ENCODE results near the gene CAB39L. TPM values are rescaled to one million over a fixed set of nuclear protein-coding genes. Genes with fewer than 3 reads are reported as not detected.

Gene CAB39L
- total and polyA plus RNA-seq, 2 of the 4 experiments (the other 2 are of a cell fraction), result 8.5 to 16.7 TPM

DNA sequence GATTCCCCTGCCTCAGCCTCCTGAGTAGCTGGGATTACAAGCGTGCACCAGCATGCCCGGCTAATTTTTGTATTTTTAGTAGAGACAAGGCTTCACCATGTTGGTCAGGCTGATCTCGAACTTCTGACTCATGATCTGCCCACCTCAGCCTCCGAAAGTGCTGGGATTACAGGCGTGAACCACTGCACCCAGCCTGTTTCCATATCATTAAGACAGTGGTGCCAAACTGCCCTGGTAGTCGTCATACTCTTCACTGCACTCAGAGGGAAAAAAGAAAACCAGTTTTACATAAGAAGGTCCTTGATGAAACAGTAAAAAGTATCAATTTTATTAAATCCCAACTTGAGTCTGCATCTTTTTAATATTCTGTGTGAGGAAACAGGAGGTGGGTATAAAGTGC is 181.2 kb downstream of the CAB39L start:
- WGBS, 2 experiments (ENCODE audit: extremely low coverage in 2 of 2, insufficient read length in 1 of 2), result 89% methylated on average over 5 of the region's 6 CpGs; no CpG with 5 or more reads in 1 of the 2 experiments
- H3K56ac ChIP-seq (ENCODE audit: extremely low read depth, insufficient read depth, low read length), result no peak overlapping the region
- H2BK15ac ChIP-seq (ENCODE audit: low read depth, low read length), result no peak overlapping the region
- TF ChIP-seq POLR2A (IDR thresholded peaks at IDR 0.05; ENCODE audit: low read depth, low read length), result no peak
- TF ChIP-seq MAFK (IDR thresholded peaks at IDR 0.05; ENCODE audit: low read depth, low read length), result no peak
- TF ChIP-seq BHLHE40 (IDR thresholded peaks at IDR 0.05; ENCODE audit: low read depth, low read length), result no peak
- TF ChIP-seq NFE2L2 (IDR thresholded peaks at IDR 0.05; ENCODE audit: low read depth, low read length), result no peak
- TF ChIP-seq CEBPB (IDR thresholded peaks at IDR 0.05; ENCODE audit: low read depth, low read length), result no peak
- TF ChIP-seq RCOR1 (IDR thresholded peaks at IDR 0.05; ENCODE audit: insufficient replicate concordance, low read length), result no peak
- no peak for TF ChIP-seq RFX5 (IDR thresholded peaks at IDR 0.05; ENCODE audit: low read depth, low read length)
- TF ChIP-seq SMC3 (IDR thresholded peaks at IDR 0.05; ENCODE audit: low read depth, low read length), result no peak
- TF ChIP-seq FOS (IDR thresholded peaks at IDR 0.05; ENCODE audit: low read depth, low read length), result no peak
- TF ChIP-seq, protein P1, sequence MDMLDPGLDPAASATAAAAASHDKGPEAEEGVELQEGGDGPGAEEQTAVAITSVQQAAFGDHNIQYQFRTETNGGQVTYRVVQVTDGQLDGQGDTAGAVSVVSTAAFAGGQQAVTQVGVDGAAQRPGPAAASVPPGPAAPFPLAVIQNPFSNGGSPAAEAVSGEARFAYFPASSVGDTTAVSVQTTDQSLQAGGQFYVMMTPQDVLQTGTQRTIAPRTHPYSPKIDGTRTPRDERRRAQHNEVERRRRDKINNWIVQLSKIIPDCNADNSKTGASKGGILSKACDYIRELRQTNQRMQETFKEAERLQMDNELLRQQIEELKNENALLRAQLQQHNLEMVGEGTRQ (IDR thresholded peaks at IDR 0.05; ENCODE audit: low read depth, low read length), result no peak
- no peak for TF ChIP-seq MAZ (IDR thresholded peaks at IDR 0.05; ENCODE audit: borderline replicate concordance, low read depth, low read length)
- no peak for TF ChIP-seq MXI1 (IDR thresholded peaks at IDR 0.05; ENCODE audit: borderline replicate concordance, low read depth, low read length)
- TF ChIP-seq, protein P2, sequence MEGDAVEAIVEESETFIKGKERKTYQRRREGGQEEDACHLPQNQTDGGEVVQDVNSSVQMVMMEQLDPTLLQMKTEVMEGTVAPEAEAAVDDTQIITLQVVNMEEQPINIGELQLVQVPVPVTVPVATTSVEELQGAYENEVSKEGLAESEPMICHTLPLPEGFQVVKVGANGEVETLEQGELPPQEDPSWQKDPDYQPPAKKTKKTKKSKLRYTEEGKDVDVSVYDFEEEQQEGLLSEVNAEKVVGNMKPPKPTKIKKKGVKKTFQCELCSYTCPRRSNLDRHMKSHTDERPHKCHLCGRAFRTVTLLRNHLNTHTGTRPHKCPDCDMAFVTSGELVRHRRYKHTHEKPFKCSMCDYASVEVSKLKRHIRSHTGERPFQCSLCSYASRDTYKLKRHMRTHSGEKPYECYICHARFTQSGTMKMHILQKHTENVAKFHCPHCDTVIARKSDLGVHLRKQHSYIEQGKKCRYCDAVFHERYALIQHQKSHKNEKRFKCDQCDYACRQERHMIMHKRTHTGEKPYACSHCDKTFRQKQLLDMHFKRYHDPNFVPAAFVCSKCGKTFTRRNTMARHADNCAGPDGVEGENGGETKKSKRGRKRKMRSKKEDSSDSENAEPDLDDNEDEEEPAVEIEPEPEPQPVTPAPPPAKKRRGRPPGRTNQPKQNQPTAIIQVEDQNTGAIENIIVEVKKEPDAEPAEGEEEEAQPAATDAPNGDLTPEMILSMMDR (conservative IDR thresholded peaks at IDR 0.05; ENCODE audit: low read depth, low read length), result no peak
- TF ChIP-seq, protein P3, sequence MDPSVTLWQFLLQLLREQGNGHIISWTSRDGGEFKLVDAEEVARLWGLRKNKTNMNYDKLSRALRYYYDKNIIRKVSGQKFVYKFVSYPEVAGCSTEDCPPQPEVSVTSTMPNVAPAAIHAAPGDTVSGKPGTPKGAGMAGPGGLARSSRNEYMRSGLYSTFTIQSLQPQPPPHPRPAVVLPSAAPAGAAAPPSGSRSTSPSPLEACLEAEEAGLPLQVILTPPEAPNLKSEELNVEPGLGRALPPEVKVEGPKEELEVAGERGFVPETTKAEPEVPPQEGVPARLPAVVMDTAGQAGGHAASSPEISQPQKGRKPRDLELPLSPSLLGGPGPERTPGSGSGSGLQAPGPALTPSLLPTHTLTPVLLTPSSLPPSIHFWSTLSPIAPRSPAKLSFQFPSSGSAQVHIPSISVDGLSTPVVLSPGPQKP (IDR thresholded peaks at IDR 0.05; ENCODE audit: borderline replicate concordance, low read depth, low read length), result no peak
- no peak for TF ChIP-seq CHD1 (IDR thresholded peaks at IDR 0.05; ENCODE audit: low read depth, low read length)
- no peak for TF ChIP-seq RAD21 (IDR thresholded peaks at IDR 0.05; ENCODE audit: low read length)
- no peaks in the 10 kb centered on the region for H3K9me3 ChIP-seq (ENCODE audit: control insufficient read depth, insufficient read depth, low read length)
- H3K27me3 ChIP-seq (ENCODE audit: control insufficient read depth, insufficient read depth, low read length), result no peaks in the 10 kb centered on the region
- H4K91ac ChIP-seq (ENCODE audit: insufficient read depth, low read depth, low read length), result no peak overlapping the region
- no peak overlapping the region for H3K23ac ChIP-seq (ENCODE audit: low read depth, low read length)
- no peak overlapping the region for H3K4me2 ChIP-seq (ENCODE audit: low read depth, low read length)
- no peak overlapping the region for H3K18ac ChIP-seq (ENCODE audit: low read depth, low read length)
- no peaks in the 10 kb centered on the region; the same call in 1 of the 2 replicates for H3K4me1 ChIP-seq (ENCODE audit: control insufficient read depth, insufficient read depth, low read length)
- H3K4me3 ChIP-seq (ENCODE audit: insufficient read depth, low read depth, low read length), result no peak overlapping the region
- ChIA-PET CTCF (no interaction called here), POLR2A (ENCODE audit: unreplicated experiment) (no interaction called here)
- H2AFZ ChIP-seq (replicated peaks; ENCODE audit: low read length, poor library complexity), result no peak overlapping the region
- no peak overlapping the region for H3K27ac ChIP-seq (ENCODE audit: insufficient read depth, low read length)
- H4K5ac ChIP-seq (ENCODE audit: low read depth, low read length), result no peak overlapping the region
- H4K20me1 ChIP-seq (ENCODE audit: insufficient read depth, low read length), result no peaks in the 10 kb centered on the region
- no peak overlapping the region for H2BK5ac ChIP-seq (ENCODE audit: low read depth, low read length, poor library complexity, severe bottlenecking)
- H2BK20ac ChIP-seq (ENCODE audit: low read depth, low read length), result no peak overlapping the region
- H2AK5ac ChIP-seq (ENCODE audit: low read depth, low read length), result no peak overlapping the region
- H3K14ac ChIP-seq (replicated peaks; ENCODE audit: low read depth, low read length), result no peak overlapping the region
- no peaks in the 10 kb centered on the region for H3K79me1 ChIP-seq (ENCODE audit: low read depth in 1 of 2, low read length in 2 of 2)
- H3K36me3 ChIP-seq (ENCODE audit: control insufficient read depth, insufficient read depth, low read length), result peaks cover 14% of the 10 kb centered on the region
- H3K9ac ChIP-seq (ENCODE audit: low read depth, low read length), result no peak overlapping the region
- H4K8ac ChIP-seq (ENCODE audit: low read depth in 2 of 2, low read length in 2 of 2), result no peak overlapping the region
- dilution Hi-C loops (cut with HindIII; ENCODE audit: low sequenced_read_pairs, unreplicated experiment) (no loop called here), intact Hi-C loops (cut with micrococcal nuclease) (loop anchor here (10.0 kb wide), 1 partner anchor 288 kb away; the partner anchor contains the start of gene FNDC3A), in situ Hi-C loops (cut with MboI; ENCODE audit: low sequenced_read_pairs) (no loop called here)
- ATAC-seq (ENCODE audit: low read depth), result no peak
- no peak overlapping the region for H2BK120ac ChIP-seq (ENCODE audit: low read depth, low read length)
- DNase-seq, result no peak
- BruUV-seq (replicated peaks), result no TSS peak
- H3K9me1 ChIP-seq (ENCODE audit: insufficient read depth, low read length), result 0 out of 2 replicates have a peak, but pooled peaks cover 2% of the 10 kb centered on the region
- no peak overlapping the region for H2AK9ac ChIP-seq (replicated peaks; ENCODE audit: low read depth, low read length, poor library complexity)
- H3K4ac ChIP-seq (ENCODE audit: low read depth, low read length), result no peak overlapping the region
